Stimulated activated effector memory CD8-positive, alpha-beta T cell treated with anti-CD3 and anti-CD28 coated beads, Interleukin-12 subunit alpha, Interleukin-12 subunit beta, amount 100 ng/mL, for 72 hours (primary cell): ENCODE measurements around the gene ORAI2.
"Not testable (repeated sequence)": the region's sequence is repeated elsewhere in the genome, so short reads cannot be mapped to it uniquely, and the experiment has no call there.

Experiments
- ATAC-seq: fragments of 150-1000 bp; cut with Tn5 transposase; 2 replicates; pipeline ENCODE4 v1.10.0; 2021
- DNase-seq, 2 donors: peaks; one replicate each; pipeline ENCODE4 v3.0.0; 2021 to 2022; ENCODE audit warnings: low spot score in 2 of 2
- H3K27ac Mint-ChIP-seq: one replicate; pipeline ENCODE4 v1.8.0; 2022; ENCODE audit warnings: mild to moderate bottlenecking, mixed read lengths
- H3K36me3 Mint-ChIP-seq: one replicate; pipeline ENCODE4 v1.8.0; 2022; ENCODE audit warnings: mild to moderate bottlenecking, mixed read lengths
- H3K4me1 Mint-ChIP-seq: one replicate; pipeline ENCODE4 v1.8.0; 2022; ENCODE audit warnings: mixed read lengths
- H3K4me3 Mint-ChIP-seq: one replicate; pipeline ENCODE4 v1.8.0; 2022; ENCODE audit warnings: mild to moderate bottlenecking, mixed read lengths
- H3K9me3 Mint-ChIP-seq: one replicate; pipeline ENCODE4 v1.8.0; 2022; ENCODE audit warnings: mixed read lengths

Gene ORAI2

DNA sequence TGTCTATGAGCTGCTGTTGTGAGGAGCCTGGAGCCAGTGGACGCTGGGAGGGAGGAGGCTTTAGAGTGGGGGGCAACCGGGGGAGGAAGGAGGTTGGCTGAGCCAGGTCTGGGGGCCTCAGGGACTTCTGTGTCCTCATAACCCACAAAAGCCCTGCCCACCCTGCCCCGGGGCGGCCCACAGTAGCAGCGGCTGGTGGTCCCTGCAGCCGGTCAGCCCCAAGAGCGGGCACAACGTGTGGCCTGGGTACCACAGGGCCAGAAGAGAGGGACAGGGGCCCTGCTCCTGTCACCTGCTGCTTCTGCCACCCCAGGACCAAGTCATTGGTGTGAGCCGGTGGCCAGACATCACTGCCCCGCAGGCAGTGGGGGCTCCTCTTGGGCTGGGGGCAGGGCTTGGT is 48.6 kb downstream of the ORAI2 start:
- H3K4me3 Mint-ChIP-seq, H3K4me1 Mint-ChIP-seq, H3K27ac Mint-ChIP-seq, ATAC-seq, H3K9me3 Mint-ChIP-seq, H3K36me3 Mint-ChIP-seq: not testable (repeated sequence)
- DNase-seq = peak in 1 of 2 donors; percentile 54

DNA sequence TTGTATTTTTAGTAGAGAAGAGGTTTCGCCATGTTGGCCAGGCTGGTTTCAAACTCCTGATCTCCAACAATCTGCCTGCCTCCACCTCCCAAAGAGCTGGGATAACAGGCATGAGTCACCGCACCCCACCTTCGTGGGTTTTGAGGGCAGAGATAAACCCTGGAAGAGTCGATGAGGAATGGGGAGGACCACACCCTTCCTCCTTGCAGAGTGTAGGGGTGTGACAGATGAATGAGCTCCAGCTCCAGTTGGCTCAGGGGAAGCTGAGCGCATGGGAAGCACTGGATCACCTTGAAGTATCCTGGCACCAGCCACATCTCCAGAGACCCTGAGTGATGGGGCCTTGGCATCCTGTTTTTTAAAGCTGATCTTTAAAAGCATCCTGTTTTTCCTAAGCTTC is 50.9 kb downstream of the ORAI2 start:
- not testable (repeated sequence) for ATAC-seq, H3K9me3 Mint-ChIP-seq, H3K36me3 Mint-ChIP-seq, H3K27ac Mint-ChIP-seq, DNase-seq, H3K4me1 Mint-ChIP-seq, H3K4me3 Mint-ChIP-seq

- ATAC-seq (peak; percentile 66), DNase-seq (peak in 1 of 2 donors; percentile 87)
- H3K9me3 Mint-ChIP-seq, H3K4me1 Mint-ChIP-seq, H3K4me3 Mint-ChIP-seq, H3K27ac Mint-ChIP-seq, H3K36me3 Mint-ChIP-seq: not testable (repeated sequence)
Observed at GRCh38 chr7:102490529-102491075, 57.2 kb downstream of the ORAI2 start.

- not testable (repeated sequence) for H3K27ac Mint-ChIP-seq, H3K4me3 Mint-ChIP-seq, H3K4me1 Mint-ChIP-seq, H3K9me3 Mint-ChIP-seq, H3K36me3 Mint-ChIP-seq, DNase-seq
- peak; percentile 50 for ATAC-seq
Observed at GRCh38 chr7:102493220-102493935, 60.0 kb downstream of the ORAI2 start.

DNA sequence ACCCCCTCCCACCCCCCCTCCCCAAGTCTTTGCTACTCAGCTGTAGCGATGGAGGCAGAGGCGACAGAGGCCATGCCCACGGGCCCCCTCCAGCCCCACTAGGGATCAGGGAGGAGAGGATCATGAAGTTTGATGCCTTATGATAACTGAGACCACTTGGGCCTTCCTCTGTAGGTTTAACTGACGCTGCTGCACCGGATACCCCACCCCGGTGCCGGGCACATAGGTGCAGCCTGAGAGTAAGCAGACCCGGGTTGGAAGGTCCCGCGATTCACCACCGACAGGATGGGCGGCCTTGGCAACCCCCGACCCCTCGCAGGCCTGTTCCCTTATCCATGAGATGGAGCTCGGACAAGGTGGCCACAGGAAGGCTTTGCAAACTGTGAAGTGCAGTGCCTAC is 60.7 kb downstream of the ORAI2 start:
- H3K4me3 Mint-ChIP-seq, H3K4me1 Mint-ChIP-seq, H3K9me3 Mint-ChIP-seq, H3K36me3 Mint-ChIP-seq, H3K27ac Mint-ChIP-seq: not testable (repeated sequence)
- DNase-seq (peak in 1 of 2 donors; percentile 79), ATAC-seq (peak; percentile 0)

- H3K27ac Mint-ChIP-seq, H3K36me3 Mint-ChIP-seq, DNase-seq, H3K4me3 Mint-ChIP-seq, H3K4me1 Mint-ChIP-seq, H3K9me3 Mint-ChIP-seq: not testable (repeated sequence)
- ATAC-seq = peak; percentile 81
Observed at GRCh38 chr7:102494473-102495149, 61.2 kb downstream of the ORAI2 start.

- not testable (repeated sequence) for H3K4me1 Mint-ChIP-seq, H3K36me3 Mint-ChIP-seq
Observed at GRCh38 chr7:102496861-102497260, 63.5 kb downstream of the ORAI2 start.

DNA sequence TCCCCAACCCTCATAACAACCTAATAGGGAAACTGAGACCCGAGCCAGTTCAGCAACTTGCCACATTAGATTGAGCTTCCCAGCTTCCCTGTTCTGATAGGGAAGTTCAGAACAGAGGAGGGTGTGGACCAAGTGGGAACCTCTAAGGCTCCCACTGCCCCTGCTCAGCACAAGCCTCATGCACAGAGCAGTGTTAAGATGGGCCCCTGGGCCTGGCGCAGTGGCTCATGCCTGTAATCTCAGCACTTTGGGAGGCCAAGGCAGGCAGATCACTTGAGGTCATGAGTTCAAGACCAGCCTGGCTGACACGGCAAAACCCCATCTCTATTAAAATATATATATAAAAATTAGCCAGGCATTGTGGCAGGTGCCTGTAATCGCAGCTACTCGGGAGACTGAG is 63.9 kb downstream of the ORAI2 start:
- not testable (repeated sequence) for H3K4me1 Mint-ChIP-seq, ATAC-seq, H3K4me3 Mint-ChIP-seq, H3K36me3 Mint-ChIP-seq, H3K27ac Mint-ChIP-seq, H3K9me3 Mint-ChIP-seq
- peak in 1 of 2 donors; percentile 52 for DNase-seq

More at GRCh38 chr7:102496861-102497260, 63.5 kb downstream of the ORAI2 start:
- H3K9me3 Mint-ChIP-seq, H3K4me3 Mint-ChIP-seq, H3K27ac Mint-ChIP-seq, ATAC-seq: not testable (repeated sequence)
- peak in 1 of 2 donors; percentile 52 for DNase-seq

DNA sequence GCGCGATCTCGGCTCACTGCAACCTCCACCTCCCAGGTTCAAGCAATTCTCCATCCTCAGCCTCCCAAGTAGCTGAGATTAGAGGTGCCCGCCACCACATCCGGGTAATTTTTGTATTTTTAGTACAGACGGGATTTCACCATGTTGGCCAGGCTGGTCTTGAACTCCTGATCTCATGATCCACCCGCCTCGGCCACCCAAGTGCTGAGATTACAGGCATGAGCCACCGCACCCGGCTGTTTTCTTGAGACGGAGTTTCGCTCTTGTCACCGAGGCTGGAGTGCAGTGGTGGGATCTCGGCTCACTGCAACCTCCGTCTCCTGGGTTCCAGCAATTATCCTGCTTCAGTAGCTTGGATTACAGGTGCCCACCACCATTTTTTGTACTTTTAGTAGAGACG is 64.9 kb downstream of the ORAI2 start:
- not testable (repeated sequence) for H3K36me3 Mint-ChIP-seq, H3K4me1 Mint-ChIP-seq, ATAC-seq, H3K4me3 Mint-ChIP-seq, H3K9me3 Mint-ChIP-seq, H3K27ac Mint-ChIP-seq
- peak in 1 of 2 donors; percentile 47 for DNase-seq

- not testable (repeated sequence) for H3K9me3 Mint-ChIP-seq
Observed at GRCh38 chr7:102503141-102503540, 69.8 kb downstream of the ORAI2 start.

DNA sequence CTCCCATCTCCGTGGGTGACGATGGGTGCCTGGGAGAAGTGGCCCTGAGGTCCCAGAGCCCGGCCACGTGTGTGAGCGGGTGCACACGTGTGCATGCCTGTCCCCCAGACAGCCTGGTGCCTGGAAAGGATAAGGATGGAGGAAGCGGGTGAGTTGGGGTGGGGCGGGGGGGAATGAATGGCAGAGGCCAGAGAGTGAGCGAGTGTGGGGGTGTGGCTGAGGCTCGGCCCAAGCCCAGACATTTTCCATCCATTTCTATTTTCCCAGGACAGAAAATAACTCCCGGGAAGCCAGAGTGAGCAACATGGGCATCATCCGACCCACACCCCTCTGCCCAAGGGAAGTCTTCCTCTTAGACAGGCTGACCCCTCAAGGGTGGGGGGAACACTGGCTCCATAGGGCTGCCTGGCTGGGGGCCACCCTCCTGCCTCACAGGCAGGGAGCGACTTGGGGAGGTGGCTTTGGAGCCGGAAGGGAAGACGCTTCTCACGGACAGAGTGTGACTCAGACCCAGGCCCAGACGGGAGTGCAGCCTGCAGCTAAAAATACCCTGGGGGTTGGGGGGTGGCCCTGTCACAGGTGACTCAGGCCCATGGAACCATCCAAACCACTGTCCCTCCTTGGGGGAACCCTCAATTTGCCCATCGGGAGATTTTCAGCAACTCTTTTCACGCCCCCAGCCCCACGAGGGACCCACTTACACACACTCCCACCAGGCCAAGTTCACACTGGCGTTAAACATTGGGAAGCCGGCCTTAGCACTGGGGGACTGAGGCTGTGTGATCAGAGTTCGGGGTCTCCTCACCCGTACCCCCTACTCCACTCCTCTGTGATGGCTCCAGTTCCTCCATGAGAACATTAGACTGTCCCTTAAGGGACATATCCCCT is 72.2 kb downstream of the ORAI2 start:
- H3K9me3 Mint-ChIP-seq, H3K4me1 Mint-ChIP-seq, H3K36me3 Mint-ChIP-seq, H3K4me3 Mint-ChIP-seq, H3K27ac Mint-ChIP-seq: not testable (repeated sequence)
- peak in 1 of 2 donors; percentile 47 for DNase-seq
- ATAC-seq = peak; percentile 4

More at GRCh38 chr7:102503141-102503540, 69.8 kb downstream of the ORAI2 start:
- not testable (repeated sequence) for H3K36me3 Mint-ChIP-seq, DNase-seq, H3K4me1 Mint-ChIP-seq, H3K4me3 Mint-ChIP-seq, H3K27ac Mint-ChIP-seq
- peak; percentile 41 for ATAC-seq
